NCI-H774 (cell line): ENCODE data around the gene IRX3.

Experiments
- DNase-seq: peaks from one replicate; lab custom pipeline; 2025; lab: John Stamatoyannopoulos, UW

IRX3 gene

GRCh38 chr16:54286366-54287130 lies at the start of gene IRX3:
IRX3 (minus strand) TSS chr16:54286787; CDS start chr16:54286050, 737 bp downstream.
- peak; percentile 92 for DNase-seq

GRCh38 chr16:54335230-54335629 lies 48.6 kb upstream of the IRX3 start:
- DNase-seq = no peak

- no peak for DNase-seq
These were observed 47.6 kb upstream of the IRX3 start for GRCh38 chr16:54334208-54334607.

GRCh38 chr16:54331241-54332002 lies 44.8 kb upstream of the IRX3 start:
- no peak for DNase-seq

GRCh38 chr16:54327609-54328008 lies 41.0 kb upstream of the IRX3 start:
- no peak for DNase-seq

- DNase-seq = no peak
These were observed 39.7 kb upstream of the IRX3 start for GRCh38 chr16:54326266-54326662.

- DNase-seq = no peak
These were observed 39.2 kb upstream of the IRX3 start for GRCh38 chr16:54325616-54326265.

- no peak for DNase-seq
These were observed 38.1 kb upstream of the IRX3 start for GRCh38 chr16:54324716-54325115.

GRCh38 chr16:54320697-54321340 lies 34.2 kb upstream of the IRX3 start:
- no peak for DNase-seq

- no peak for DNase-seq
These were observed 32.4 kb upstream of the IRX3 start for GRCh38 chr16:54318941-54319340.

- no peak for DNase-seq
These were observed 30.6 kb upstream of the IRX3 start for GRCh38 chr16:54317101-54317611.

- no peak for DNase-seq
These were observed 29.7 kb upstream of the IRX3 start for GRCh38 chr16:54316095-54316889.

GRCh38 chr16:54313789-54314188 lies 27.2 kb upstream of the IRX3 start:
- no peak for DNase-seq

GRCh38 chr16:54312502-54312991 lies 26.0 kb upstream of the IRX3 start:
- DNase-seq = no peak

GRCh38 chr16:54309341-54309740 lies 22.8 kb upstream of the IRX3 start:
- no peak for DNase-seq

GRCh38 chr16:54305080-54305479 lies 18.5 kb upstream of the IRX3 start:
- no peak for DNase-seq

- DNase-seq = no peak
These were observed 17.0 kb upstream of the IRX3 start for GRCh38 chr16:54303613-54304012.

GRCh38 chr16:54297154-54297553 lies 10.6 kb upstream of the IRX3 start:
- DNase-seq = no peak

- DNase-seq = no peak
These were observed 10.0 kb upstream of the IRX3 start for GRCh38 chr16:54296543-54296942.

- no peak for DNase-seq
These were observed 5.3 kb upstream of the IRX3 start for GRCh38 chr16:54291656-54292487.
